NB4 (cell line): ENCODE results near the gene RIC1.

Experiments used
- DNase-seq: peaks from one replicate; pipeline ENCODE4 v3.0.0; 2010; ENCODE audit warnings: low read depth
- H3K4me3 ChIP-seq: one replicate; pipeline ENCODE4 v1.5.1; 2011; ENCODE audit warnings: mild to moderate bottlenecking, low read depth, low read length, moderate library complexity
- CTCF ChIP-seq: IDR thresholded peaks from one replicate; pipeline ENCODE4 v1.5.1; 2012; ENCODE audit warnings: low read depth, low read length
- MAX ChIP-seq: IDR thresholded peaks from 2 replicates; pipeline ENCODE4 v1.6.1; 2011; ENCODE audit warnings: low read depth, low read length
- MYC ChIP-seq: IDR thresholded peaks from 2 replicates; pipeline ENCODE4 v1.6.1; 2011; ENCODE audit warnings: low read depth, low read length
- POLR2A ChIP-seq: IDR thresholded peaks from 2 replicates; pipeline ENCODE4 v1.6.1; 2011; ENCODE audit warnings: mild to moderate bottlenecking; ENCODE audit not compliant: insufficient read length; ENCODE audit errors: extremely low read depth

Gene RIC1

GRCh38 chr9:5743109-5743508 lies 114.2 kb downstream of the RIC1 start:
- no peak for TF ChIP-seq MYC
- TF ChIP-seq POLR2A = no peak
- TF ChIP-seq CTCF = no peak
- no peak for TF ChIP-seq MAX
- no peak for DNase-seq
- no peak overlapping the region for H3K4me3 ChIP-seq

- TF ChIP-seq MAX (no peak), POLR2A (no peak), CTCF (no peak), MYC (no peak)
- DNase-seq = no peak
- no peak overlapping the region for H3K4me3 ChIP-seq
Measured at GRCh38 chr9:5748438-5748837, 119.5 kb downstream of the RIC1 start.

- no peak for DNase-seq
- no peak overlapping the region for H3K4me3 ChIP-seq
- no peak for TF ChIP-seq CTCF
- no peak for TF ChIP-seq MYC
- TF ChIP-seq POLR2A = no peak
- TF ChIP-seq MAX = no peak
Measured at GRCh38 chr9:5749306-5749705, 120.4 kb downstream of the RIC1 start.

- H3K4me3 ChIP-seq = no peak overlapping the region
- TF ChIP-seq MYC (no peak), CTCF (no peak), MAX (no peak), POLR2A (no peak)
- DNase-seq = no peak
Measured at GRCh38 chr9:5750569-5750968, 121.7 kb downstream of the RIC1 start.

GRCh38 chr9:5756633-5757032 lies 127.7 kb downstream of the RIC1 start:
- TF ChIP-seq MYC = no peak
- TF ChIP-seq CTCF = no peak
- TF ChIP-seq POLR2A = no peak
- TF ChIP-seq MAX = no peak
- no peak for DNase-seq
- no peak overlapping the region for H3K4me3 ChIP-seq

- no peak for TF ChIP-seq MAX
- TF ChIP-seq POLR2A = no peak
- no peak for TF ChIP-seq CTCF
- no peak overlapping the region for H3K4me3 ChIP-seq
- DNase-seq = no peak
Measured at GRCh38 chr9:5760338-5760737, 131.4 kb downstream of the RIC1 start.
